H9 (cell line): ENCODE data around the gene ST6GAL2. TPM values are rescaled to one million over a fixed set of nuclear protein-coding genes. Genes with fewer than 3 reads are reported as not detected.

Experiments
- DNase-seq: peaks from one replicate; pipeline ENCODE4 v3.0.0-alpha.2; 2017
- H2AFZ ChIP-seq: one replicate; pipeline ENCODE4 v1.6.1; 2013; ENCODE audit warnings: mild to moderate bottlenecking, low read length, control low read depth, moderate library complexity
- H2AK5ac ChIP-seq: 2 replicates; pipeline ENCODE4 v1.6.1; 2013; ENCODE audit warnings: low read length, control low read depth, mixed read lengths; ENCODE audit not compliant: insufficient read length
- H2BK120ac ChIP-seq: one replicate; pipeline ENCODE4 v1.6.1; 2013; ENCODE audit warnings: low read depth, mild to moderate bottlenecking, low read length, control low read depth, inconsistent platforms; ENCODE audit not compliant: poor library complexity, severe bottlenecking
- H2BK12ac ChIP-seq: 2 replicates; pipeline ENCODE4 v1.6.1; 2013; ENCODE audit warnings: low read length, control low read depth, mixed read lengths, low read depth; ENCODE audit not compliant: insufficient read length
- H2BK15ac ChIP-seq: 2 replicates; pipeline ENCODE4 v1.6.1; 2013; ENCODE audit warnings: low read depth, low read length, control low read depth
- H2BK20ac ChIP-seq: one replicate; pipeline ENCODE4 v1.6.1; 2013; ENCODE audit warnings: low read depth, mild to moderate bottlenecking, low read length, control low read depth, inconsistent platforms; ENCODE audit not compliant: poor library complexity, severe bottlenecking
- H2BK5ac ChIP-seq: 2 replicates; pipeline ENCODE4 v1.6.1; 2013; ENCODE audit warnings: low read length, control low read depth, mixed read lengths; ENCODE audit not compliant: insufficient read length
- H3K14ac ChIP-seq: 2 replicates; pipeline ENCODE4 v1.6.1; 2013; ENCODE audit warnings: low read length, control low read depth; ENCODE audit not compliant: insufficient read depth
- H3K18ac ChIP-seq: 2 replicates; pipeline ENCODE4 v1.6.1; 2013; ENCODE audit warnings: low read depth, mild to moderate bottlenecking, mixed read lengths, low read length, control low read depth; ENCODE audit not compliant: insufficient read length
- H3K23ac ChIP-seq: 2 replicates; pipeline ENCODE4 v1.6.1; 2013; ENCODE audit warnings: low read length, control low read depth, mixed read lengths, low read depth; ENCODE audit not compliant: insufficient read length
- H3K23me2 ChIP-seq: 2 replicates; pipeline ENCODE4 v1.6.1; 2013; ENCODE audit warnings: low read depth, mild to moderate bottlenecking, mixed read lengths, low read length, control low read depth; ENCODE audit not compliant: insufficient read length, poor library complexity, severe bottlenecking
- H3K27ac ChIP-seq: 2 replicates; pipeline ENCODE4 v1.5.1; 2013; ENCODE audit warnings: low read length, control low read depth, mixed read lengths, low read depth; ENCODE audit not compliant: insufficient read length
- H3K27me3 ChIP-seq: 2 replicates; pipeline ENCODE4 v1.6.1; 2013; ENCODE audit warnings: low read length, control low read depth, inconsistent platforms; ENCODE audit not compliant: insufficient read depth
- H3K4ac ChIP-seq: 2 replicates; pipeline ENCODE4 v1.6.1; 2013; ENCODE audit warnings: low read depth, mild to moderate bottlenecking, control low read depth, inconsistent platforms, low read length, moderate library complexity
- H3K4me1 ChIP-seq: 2 replicates; pipeline ENCODE4 v1.6.1; 2013; ENCODE audit warnings: low read length, control low read depth, inconsistent platforms; ENCODE audit not compliant: insufficient read depth
- H3K4me2 ChIP-seq: 2 replicates; pipeline ENCODE4 v1.6.1; 2013; ENCODE audit warnings: low read length, control low read depth, mixed read lengths; ENCODE audit not compliant: insufficient read length, insufficient read depth
- H3K56ac ChIP-seq: 2 replicates; pipeline ENCODE4 v1.6.1; 2013; ENCODE audit warnings: low read depth, mild to moderate bottlenecking, mixed read lengths, low read length, control low read depth; ENCODE audit not compliant: insufficient read length
- H3K79me1 ChIP-seq: 2 replicates; pipeline ENCODE4 v1.6.1; 2013; ENCODE audit warnings: low read depth, mild to moderate bottlenecking, moderate library complexity, low read length, control low read depth, inconsistent platforms; ENCODE audit not compliant: insufficient read depth, poor library complexity, severe bottlenecking
- H3K79me2 ChIP-seq: 2 replicates; pipeline ENCODE4 v1.6.1; 2013; ENCODE audit warnings: low read length, control low read depth, inconsistent platforms; ENCODE audit not compliant: insufficient read depth
- H3K9ac ChIP-seq: 2 replicates; pipeline ENCODE4 v1.6.1; 2013; ENCODE audit warnings: low read length, control low read depth, mixed read lengths; ENCODE audit not compliant: insufficient read length; ENCODE audit errors: extremely low read depth
- H3K9me3 ChIP-seq: one replicate; pipeline ENCODE4 v1.6.1; 2013; ENCODE audit warnings: low read depth, low read length, inconsistent platforms; ENCODE audit not compliant: control insufficient read depth
- H3T11ph ChIP-seq: one replicate; pipeline ENCODE4 v1.6.1; 2013; ENCODE audit warnings: mild to moderate bottlenecking, low read length, control low read depth, inconsistent platforms
- H4K20me1 ChIP-seq: one replicate; pipeline ENCODE4 v1.6.1; 2013; ENCODE audit not compliant: control insufficient read depth, insufficient read length, insufficient read depth
- H4K5ac ChIP-seq: 2 replicates; pipeline ENCODE4 v1.6.1; 2013; ENCODE audit warnings: low read depth, mild to moderate bottlenecking, mixed read lengths, low read length, control low read depth; ENCODE audit not compliant: insufficient read length
- H4K8ac ChIP-seq: replicated peaks from 2 replicates; pipeline ENCODE4 v1.6.1; 2013; ENCODE audit warnings: low read length, control low read depth, mixed read lengths, low read depth; ENCODE audit not compliant: insufficient read length
- H4K91ac ChIP-seq: 2 replicates; pipeline ENCODE4 v1.6.1; 2013; ENCODE audit warnings: low read depth, mild to moderate bottlenecking, moderate library complexity, mixed read lengths, low read length, control low read depth; ENCODE audit not compliant: insufficient read length
- H3K27ac Mint-ChIP-seq, 3 experiments: 2 replicates in 2 of 3; 3 replicates in 1 of 3; pipeline ENCODE4 v1.8.0; 2020 to 2021; ENCODE audit warnings: mixed read lengths in 3 of 3, mild to moderate bottlenecking in 1 of 3, moderate library complexity in 1 of 3
- H3K27me3 Mint-ChIP-seq: 2 replicates; pipeline ENCODE4 v1.8.0; 2021; ENCODE audit warnings: low read depth, mild to moderate bottlenecking, moderate library complexity, mixed read lengths
- H3K36me3 Mint-ChIP-seq, 3 experiments: 2 replicates in 2 of 3; 3 replicates in 1 of 3; pipeline ENCODE4 v1.8.0; 2020 to 2021; ENCODE audit warnings: low read depth in 3 of 3, mixed read lengths in 3 of 3; ENCODE audit not compliant: insufficient read depth in 1 of 3
- H3K4me1 Mint-ChIP-seq, 2 experiments: 2 replicates each; pipeline ENCODE4 v1.8.0; 2020; ENCODE audit warnings: mixed read lengths in 2 of 2
- H3K4me3 Mint-ChIP-seq, 2 experiments: 2 replicates in 1 of 2; 3 replicates in 1 of 2; pipeline ENCODE4 v1.8.0; 2020 to 2021; ENCODE audit warnings: mild to moderate bottlenecking in 2 of 2, mixed read lengths in 2 of 2, moderate library complexity in 1 of 2
- H3K9me3 Mint-ChIP-seq, 2 experiments: 2 replicates in 1 of 2; 3 replicates in 1 of 2; pipeline ENCODE4 v1.8.0; 2020; ENCODE audit warnings: mild to moderate bottlenecking in 2 of 2, mixed read lengths in 2 of 2, moderate library complexity in 1 of 2
- total RNA-seq: library from RNA; stranded (reverse); gene quantifications from 2 replicates; pipeline ENCODE4 v1.2.1, GENCODE V29; 2021
- TF ChIP-seq, protein P1 (sequence below): fragments of 200-600 bp; sonication (generic); conservative IDR thresholded peaks from 3 replicates; pipeline ENCODE4 v1.8.0; 2021; ENCODE audit warnings: antibody characterized with exemption, mild to moderate bottlenecking

The ST6GAL2 gene
- total RNA-seq, 1 experiment from 2014 or later: 7.6 TPM

DNA sequence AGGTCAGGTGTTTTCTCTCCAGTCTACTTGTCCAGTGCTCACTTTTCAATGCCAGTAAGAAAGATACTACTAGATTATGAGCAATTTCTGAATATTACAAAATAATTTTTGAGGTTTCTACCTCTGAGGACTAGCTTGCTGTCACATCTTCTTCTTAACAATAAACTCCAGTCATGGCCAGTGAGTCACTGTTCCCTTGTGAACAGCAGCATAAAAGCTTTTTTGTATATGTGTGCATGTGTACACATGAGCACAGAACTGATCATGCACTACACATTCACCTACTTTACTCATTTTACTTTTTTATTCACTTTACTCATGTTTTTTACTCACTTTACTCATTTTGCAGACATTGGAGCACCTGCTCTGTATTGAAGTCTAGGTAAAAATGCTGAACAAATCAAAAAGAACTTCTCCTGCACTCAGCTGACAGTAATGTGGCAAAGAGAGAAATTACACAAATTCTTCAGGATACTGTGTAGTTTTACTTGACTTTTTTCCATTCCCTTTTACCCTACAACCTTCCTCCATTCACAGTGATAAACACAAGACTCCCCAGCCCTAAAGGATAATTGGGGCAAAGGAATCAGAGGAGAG, 28.0 kb downstream of the ST6GAL2 start:
- H3K9ac ChIP-seq: no peak overlapping the region
- no peak for DNase-seq
- H2BK120ac ChIP-seq: no peak overlapping the region
- H3K27me3 ChIP-seq: no peaks in the 10 kb centered on the region
- no peak overlapping the region for H3K27ac ChIP-seq
- peaks cover 12 to 22% of the 10 kb centered on the region in 2 experiments for H3K9me3 Mint-ChIP-seq
- no peak overlapping the region for H3K4me2 ChIP-seq
- no peaks in the 10 kb centered on the region for H3K27me3 Mint-ChIP-seq
- TF ChIP-seq, protein P1, sequence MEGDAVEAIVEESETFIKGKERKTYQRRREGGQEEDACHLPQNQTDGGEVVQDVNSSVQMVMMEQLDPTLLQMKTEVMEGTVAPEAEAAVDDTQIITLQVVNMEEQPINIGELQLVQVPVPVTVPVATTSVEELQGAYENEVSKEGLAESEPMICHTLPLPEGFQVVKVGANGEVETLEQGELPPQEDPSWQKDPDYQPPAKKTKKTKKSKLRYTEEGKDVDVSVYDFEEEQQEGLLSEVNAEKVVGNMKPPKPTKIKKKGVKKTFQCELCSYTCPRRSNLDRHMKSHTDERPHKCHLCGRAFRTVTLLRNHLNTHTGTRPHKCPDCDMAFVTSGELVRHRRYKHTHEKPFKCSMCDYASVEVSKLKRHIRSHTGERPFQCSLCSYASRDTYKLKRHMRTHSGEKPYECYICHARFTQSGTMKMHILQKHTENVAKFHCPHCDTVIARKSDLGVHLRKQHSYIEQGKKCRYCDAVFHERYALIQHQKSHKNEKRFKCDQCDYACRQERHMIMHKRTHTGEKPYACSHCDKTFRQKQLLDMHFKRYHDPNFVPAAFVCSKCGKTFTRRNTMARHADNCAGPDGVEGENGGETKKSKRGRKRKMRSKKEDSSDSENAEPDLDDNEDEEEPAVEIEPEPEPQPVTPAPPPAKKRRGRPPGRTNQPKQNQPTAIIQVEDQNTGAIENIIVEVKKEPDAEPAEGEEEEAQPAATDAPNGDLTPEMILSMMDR: no peak
- H3K4me3 Mint-ChIP-seq: no peak overlapping the region
- no peak overlapping the region for H4K5ac ChIP-seq
- no peak overlapping the region for H2AFZ ChIP-seq
- H2BK5ac ChIP-seq: no peak overlapping the region
- H3K36me3 Mint-ChIP-seq: peaks cover 11 to 19% (median 12%) of the 10 kb centered on the region in 3 experiments
- no peak overlapping the region for H4K8ac ChIP-seq
- no peak overlapping the region for H3K14ac ChIP-seq
- H2BK15ac ChIP-seq: no peak overlapping the region
- no peaks in the 10 kb centered on the region for H3K4me1 ChIP-seq
- H2BK12ac ChIP-seq: no peak overlapping the region
- no peak overlapping the region for H4K91ac ChIP-seq
- no peaks in the 10 kb centered on the region for H4K20me1 ChIP-seq
- no peak overlapping the region for H3K56ac ChIP-seq
- no peak overlapping the region for H3T11ph ChIP-seq
- H3K4ac ChIP-seq: no peak overlapping the region
- no peaks in the 10 kb centered on the region for H3K79me1 ChIP-seq
- no peak overlapping the region for H3K27ac Mint-ChIP-seq
- H3K4me1 Mint-ChIP-seq: peaks cover 29 to 33% of the 10 kb centered on the region in 2 experiments
- H2BK20ac ChIP-seq: no peak overlapping the region
- H3K18ac ChIP-seq: no peak overlapping the region
- no peaks in the 10 kb centered on the region for H3K9me3 ChIP-seq
- H2AK5ac ChIP-seq: no peak overlapping the region
- H3K23me2 ChIP-seq: no peaks in the 10 kb centered on the region
- H3K23ac ChIP-seq: no peak overlapping the region
- H3K79me2 ChIP-seq: no peaks in the 10 kb centered on the region
